Mesendoderm (in vitro differentiated cells): ENCODE results near the gene EVI2A.

ENCODE experiments used
- DNase-seq: peaks from one replicate; pipeline ENCODE4 v3.0.0; 2013
- H2AK5ac ChIP-seq: 2 replicates; pipeline ENCODE4 v1.6.1; 2013; ENCODE audit warnings: low read length, inconsistent platforms
- H2BK120ac ChIP-seq: 2 replicates; pipeline ENCODE4 v1.6.1; 2013; ENCODE audit warnings: low read depth, mild to moderate bottlenecking, low read length, moderate library complexity, mixed read lengths
- H2BK15ac ChIP-seq: replicated peaks from 2 replicates; pipeline ENCODE4 v1.6.1; 2013; ENCODE audit warnings: low read depth, mild to moderate bottlenecking, moderate library complexity
- H2BK5ac ChIP-seq: 2 replicates; pipeline ENCODE4 v1.6.1; 2013; ENCODE audit warnings: low read length, inconsistent platforms
- H3K18ac ChIP-seq: 2 replicates; pipeline ENCODE4 v1.6.1; 2013; ENCODE audit warnings: mild to moderate bottlenecking, low read length, mixed read lengths
- H3K23ac ChIP-seq: one replicate; pipeline ENCODE4 v1.6.1; 2013; ENCODE audit warnings: low read length
- H3K27ac ChIP-seq: 2 replicates; pipeline ENCODE4 v1.5.1; 2013; ENCODE audit warnings: low read depth, mild to moderate bottlenecking, inconsistent platforms, low read length, moderate library complexity
- H3K27me3 ChIP-seq: 2 replicates; pipeline ENCODE4 v1.6.1; 2013; ENCODE audit warnings: low read length, control low read depth, mild to moderate bottlenecking, inconsistent platforms; ENCODE audit not compliant: insufficient read depth, poor library complexity
- H3K36me3 ChIP-seq: 2 replicates; pipeline ENCODE4 v1.6.1; 2013; ENCODE audit warnings: low read length, inconsistent platforms; ENCODE audit not compliant: control insufficient read depth, insufficient read depth
- H3K4ac ChIP-seq: one replicate; pipeline ENCODE4 v1.6.1; 2013; ENCODE audit warnings: low read depth, mild to moderate bottlenecking, low read length, moderate library complexity
- H3K4me1 ChIP-seq: 2 replicates; pipeline ENCODE4 v1.6.1; 2013; ENCODE audit warnings: low read depth, low read length, inconsistent platforms; ENCODE audit not compliant: control insufficient read depth
- H3K4me2 ChIP-seq: 2 replicates; pipeline ENCODE4 v1.6.1; 2013; ENCODE audit warnings: low read length
- H3K4me3 ChIP-seq: 2 replicates; pipeline ENCODE4 v1.5.1; 2013; ENCODE audit warnings: mild to moderate bottlenecking, low read length
- H3K56ac ChIP-seq: one replicate; pipeline ENCODE4 v1.6.1; 2013; ENCODE audit warnings: low read length
- H3K79me1 ChIP-seq: 2 replicates; pipeline ENCODE4 v1.6.1; 2013; ENCODE audit warnings: low read length, inconsistent platforms
- H3K79me2 ChIP-seq: 2 replicates; pipeline ENCODE4 v1.6.1; 2013; ENCODE audit warnings: mild to moderate bottlenecking, low read length; ENCODE audit not compliant: control insufficient read depth, insufficient read depth
- H3K9ac ChIP-seq: 2 replicates; pipeline ENCODE4 v1.6.1; 2013; ENCODE audit warnings: low read length, inconsistent platforms
- H4K5ac ChIP-seq: one replicate; pipeline ENCODE4 v1.6.1; 2013; ENCODE audit warnings: low read length
- H4K8ac ChIP-seq: one replicate; pipeline ENCODE4 v1.6.1; 2013; ENCODE audit warnings: low read depth, mild to moderate bottlenecking, control low read depth, low read length, moderate library complexity
- WGBS: extraction: QIAGEN DNeasy Blood & Tissue Kit; methylation state at CpG from one replicate; pipeline ENCODE4 v1.1.7; 2013; ENCODE audit warnings: low lambda C conversion rate, missing lambda C conversion rate; ENCODE audit not compliant: insufficient coverage; ENCODE audit errors: extremely low coverage; 5-methylcytosine and 5-hydroxymethylcytosine counted together

Gene EVI2A

DNA sequence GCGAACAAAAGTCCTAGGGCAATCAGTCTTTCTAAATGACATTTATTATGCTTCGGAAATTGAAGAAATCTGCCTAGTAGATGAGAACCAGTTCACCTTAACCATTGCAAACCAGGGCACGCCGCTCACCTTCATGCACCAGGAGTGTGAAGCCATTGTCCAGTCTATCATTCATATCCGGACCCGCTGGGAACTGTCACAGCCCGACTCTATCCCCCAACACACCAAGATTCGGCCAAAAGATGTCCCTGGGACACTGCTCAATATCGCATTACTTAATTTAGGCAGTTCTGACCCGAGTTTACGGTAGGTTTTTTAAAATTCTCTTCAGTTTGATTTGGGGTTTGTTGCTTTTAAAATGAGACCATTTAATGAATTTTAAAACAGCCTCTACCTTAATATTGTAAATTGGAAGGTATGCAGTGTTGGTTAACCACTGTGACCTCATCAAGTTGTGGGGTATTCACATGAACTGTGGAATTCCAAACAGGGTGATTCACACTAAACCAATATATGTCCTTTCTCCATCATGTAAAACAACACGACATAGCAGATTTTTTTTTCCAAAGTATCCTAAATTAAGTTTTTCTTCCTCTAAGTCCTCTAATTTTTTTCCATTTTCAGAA is 6.2 kb upstream of the EVI2A start:
- H4K5ac ChIP-seq = no peak overlapping the region
- no peak overlapping the region for H3K4me2 ChIP-seq
- no peaks in the 10 kb centered on the region for H3K36me3 ChIP-seq
- no peak overlapping the region for H3K56ac ChIP-seq
- H3K27ac ChIP-seq = no peak overlapping the region
- H2BK5ac ChIP-seq = no peak overlapping the region
- WGBS = no CpG with 5 or more reads among the region's 12 CpGs
- no peaks in the 10 kb centered on the region for H3K79me2 ChIP-seq
- H3K9ac ChIP-seq = no peak overlapping the region
- no peak overlapping the region for H2BK15ac ChIP-seq
- no peaks in the 10 kb centered on the region for H3K79me1 ChIP-seq
- no peak overlapping the region for H3K18ac ChIP-seq
- peak; percentile 40 for DNase-seq
- H2BK120ac ChIP-seq = no peak overlapping the region
- no peak overlapping the region for H3K23ac ChIP-seq
- H2AK5ac ChIP-seq = no peak overlapping the region
- H3K27me3 ChIP-seq = no peaks in the 10 kb centered on the region
- no peak overlapping the region for H3K4me3 ChIP-seq
- H3K4ac ChIP-seq = no peak overlapping the region
- no peaks in the 10 kb centered on the region for H3K4me1 ChIP-seq
- no peak overlapping the region for H4K8ac ChIP-seq

DNA sequence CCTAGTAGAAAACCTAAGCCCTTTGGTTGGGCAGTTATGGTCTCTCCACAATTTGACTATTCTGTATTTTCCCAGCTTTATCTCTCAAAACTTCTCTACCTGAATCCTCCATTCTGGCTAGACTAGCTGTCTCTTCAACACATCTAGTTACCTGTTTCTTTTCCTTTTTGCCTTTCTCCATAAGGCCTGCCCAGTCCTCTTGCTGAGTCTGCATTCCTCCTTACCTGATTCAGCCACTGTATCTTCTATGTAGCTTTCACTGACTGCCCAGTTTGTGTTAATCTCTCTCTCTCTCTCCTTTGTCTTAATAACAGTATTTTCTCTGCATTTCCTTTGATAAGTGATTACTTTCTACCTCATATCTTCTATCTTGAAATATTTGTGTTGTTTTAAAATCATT is 2.1 kb upstream of the EVI2A start:
- no peak overlapping the region for H4K8ac ChIP-seq
- no peak overlapping the region for H3K4me3 ChIP-seq
- no peak overlapping the region for H3K56ac ChIP-seq
- H2AK5ac ChIP-seq = no peak overlapping the region
- H3K4me1 ChIP-seq = no peaks in the 10 kb centered on the region
- H3K23ac ChIP-seq = no peak overlapping the region
- H2BK15ac ChIP-seq = no peak overlapping the region
- no peak overlapping the region for H3K27ac ChIP-seq
- H3K27me3 ChIP-seq = no peaks in the 10 kb centered on the region
- H3K9ac ChIP-seq = no peak overlapping the region
- no peak overlapping the region for H2BK5ac ChIP-seq
- no peak overlapping the region for H3K4ac ChIP-seq
- no peak overlapping the region for H4K5ac ChIP-seq
- no peak overlapping the region for H3K18ac ChIP-seq
- no peak for DNase-seq
- H2BK120ac ChIP-seq = no peak overlapping the region
- no peaks in the 10 kb centered on the region for H3K79me2 ChIP-seq
- no peaks in the 10 kb centered on the region for H3K79me1 ChIP-seq
- no peak overlapping the region for H3K4me2 ChIP-seq
- H3K36me3 ChIP-seq = no peaks in the 10 kb centered on the region

DNA sequence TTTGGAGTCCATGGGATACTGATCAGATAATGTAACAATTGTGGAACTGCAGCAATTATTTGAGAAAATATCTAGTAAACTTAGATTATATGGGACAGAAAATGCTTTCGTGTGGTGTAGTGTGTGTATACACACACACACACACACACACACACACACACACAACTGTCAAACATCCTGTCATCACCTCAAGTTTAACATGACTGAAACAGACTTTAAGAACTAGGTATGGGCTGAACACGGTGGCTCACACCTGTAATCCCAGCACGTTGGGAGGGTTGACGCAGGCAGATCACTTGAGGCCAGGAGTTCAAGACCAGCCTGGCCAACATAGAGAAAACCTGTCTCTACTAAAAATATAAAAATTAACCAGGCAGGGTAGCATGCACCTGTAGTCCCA is 544 bp upstream of the EVI2A start:
- Histone ChIP-seq H3K4me3 (no peak overlapping the region), H3K4me1 (no peaks in the 10 kb centered on the region), H2AK5ac (no peak overlapping the region), H3K4ac (no peak overlapping the region), H2BK5ac (no peak overlapping the region), H3K56ac (no peak overlapping the region), H2BK15ac (no peak overlapping the region), H3K79me2 (no peaks in the 10 kb centered on the region), H4K5ac (no peak overlapping the region), H3K79me1 (no peaks in the 10 kb centered on the region), H4K8ac (no peak overlapping the region), H2BK120ac (no peak overlapping the region), H3K27ac (no peak overlapping the region), H3K9ac (no peak overlapping the region), H3K27me3 (no peaks in the 10 kb centered on the region), H3K4me2 (no peak overlapping the region), H3K23ac (no peak overlapping the region), H3K36me3 (no peaks in the 10 kb centered on the region), H3K18ac (no peak overlapping the region)
- no peak for DNase-seq
- WGBS = no CpG with 5 or more reads among the region's 4 CpGs

DNA sequence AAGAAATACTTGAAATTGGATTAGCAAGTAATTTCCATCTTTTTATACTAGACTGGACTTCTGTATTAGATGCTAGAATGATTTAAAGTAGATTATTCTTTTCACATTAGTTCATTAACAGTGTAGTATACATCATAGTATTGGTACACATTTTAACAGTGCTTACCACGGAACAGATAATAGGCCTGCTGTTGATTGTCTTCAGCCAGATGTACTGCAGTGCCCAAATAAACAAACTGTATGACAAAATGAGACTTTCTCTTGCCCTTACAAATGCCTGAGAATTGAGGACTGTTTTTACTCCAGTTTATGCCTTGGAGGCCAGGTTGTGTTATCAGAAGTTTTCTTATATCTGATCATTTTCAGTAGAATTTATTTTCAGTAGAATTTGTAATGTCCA is 631 bp downstream of the EVI2A start:
- H3K4me3 ChIP-seq = no peak overlapping the region
- no peak overlapping the region for H3K23ac ChIP-seq
- WGBS = no CpG with 5 or more reads among the region's 1 CpG
- no peak overlapping the region for H2BK120ac ChIP-seq
- H3K79me2 ChIP-seq = no peaks in the 10 kb centered on the region
- H2AK5ac ChIP-seq = no peak overlapping the region
- no peak overlapping the region for H3K9ac ChIP-seq
- H4K5ac ChIP-seq = no peak overlapping the region
- no peak overlapping the region for H3K18ac ChIP-seq
- H3K4me1 ChIP-seq = no peaks in the 10 kb centered on the region
- H3K4me2 ChIP-seq = no peak overlapping the region
- H4K8ac ChIP-seq = no peak overlapping the region
- H3K27me3 ChIP-seq = no peaks in the 10 kb centered on the region
- H2BK15ac ChIP-seq = no peak overlapping the region
- no peaks in the 10 kb centered on the region for H3K36me3 ChIP-seq
- DNase-seq = no peak
- H3K56ac ChIP-seq = no peak overlapping the region
- no peaks in the 10 kb centered on the region for H3K79me1 ChIP-seq
- H3K27ac ChIP-seq = no peak overlapping the region
- no peak overlapping the region for H2BK5ac ChIP-seq
- H3K4ac ChIP-seq = no peak overlapping the region

DNA sequence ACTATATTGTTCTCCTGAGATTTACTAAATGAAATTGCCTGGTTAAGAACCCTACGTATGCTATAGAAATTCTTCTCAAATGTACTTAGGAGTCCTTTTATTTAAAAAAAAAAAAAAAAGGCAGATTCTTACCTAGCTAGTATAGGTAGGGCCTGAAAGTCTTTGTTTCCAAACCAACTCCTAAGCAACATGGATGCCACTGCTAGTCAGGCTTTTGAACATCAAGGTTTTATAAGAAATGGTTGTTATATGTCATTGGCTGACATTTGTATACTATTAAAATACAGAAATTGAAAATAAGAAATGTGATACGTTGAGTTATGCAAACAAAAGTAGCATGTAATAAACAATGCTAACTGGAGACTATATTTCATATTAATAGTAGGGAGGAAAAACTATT is 1.2 kb downstream of the EVI2A start:
- no peak overlapping the region for H3K4me3 ChIP-seq
- no peak overlapping the region for H3K4ac ChIP-seq
- H3K27me3 ChIP-seq = no peaks in the 10 kb centered on the region
- no peak overlapping the region for H3K56ac ChIP-seq
- no peak overlapping the region for H2BK15ac ChIP-seq
- H3K4me1 ChIP-seq = no peaks in the 10 kb centered on the region
- H2AK5ac ChIP-seq = no peak overlapping the region
- no peaks in the 10 kb centered on the region for H3K36me3 ChIP-seq
- H3K27ac ChIP-seq = no peak overlapping the region
- no peak overlapping the region for H2BK120ac ChIP-seq
- no peak overlapping the region for H3K23ac ChIP-seq
- no peak overlapping the region for H2BK5ac ChIP-seq
- H3K79me2 ChIP-seq = no peaks in the 10 kb centered on the region
- no peaks in the 10 kb centered on the region for H3K79me1 ChIP-seq
- no peak overlapping the region for H4K5ac ChIP-seq
- no peak for DNase-seq
- no peak overlapping the region for H3K18ac ChIP-seq
- WGBS = 100% methylated on average over 1 of the region's 2 CpGs
- no peak overlapping the region for H3K4me2 ChIP-seq
- H4K8ac ChIP-seq = no peak overlapping the region
- no peak overlapping the region for H3K9ac ChIP-seq

DNA sequence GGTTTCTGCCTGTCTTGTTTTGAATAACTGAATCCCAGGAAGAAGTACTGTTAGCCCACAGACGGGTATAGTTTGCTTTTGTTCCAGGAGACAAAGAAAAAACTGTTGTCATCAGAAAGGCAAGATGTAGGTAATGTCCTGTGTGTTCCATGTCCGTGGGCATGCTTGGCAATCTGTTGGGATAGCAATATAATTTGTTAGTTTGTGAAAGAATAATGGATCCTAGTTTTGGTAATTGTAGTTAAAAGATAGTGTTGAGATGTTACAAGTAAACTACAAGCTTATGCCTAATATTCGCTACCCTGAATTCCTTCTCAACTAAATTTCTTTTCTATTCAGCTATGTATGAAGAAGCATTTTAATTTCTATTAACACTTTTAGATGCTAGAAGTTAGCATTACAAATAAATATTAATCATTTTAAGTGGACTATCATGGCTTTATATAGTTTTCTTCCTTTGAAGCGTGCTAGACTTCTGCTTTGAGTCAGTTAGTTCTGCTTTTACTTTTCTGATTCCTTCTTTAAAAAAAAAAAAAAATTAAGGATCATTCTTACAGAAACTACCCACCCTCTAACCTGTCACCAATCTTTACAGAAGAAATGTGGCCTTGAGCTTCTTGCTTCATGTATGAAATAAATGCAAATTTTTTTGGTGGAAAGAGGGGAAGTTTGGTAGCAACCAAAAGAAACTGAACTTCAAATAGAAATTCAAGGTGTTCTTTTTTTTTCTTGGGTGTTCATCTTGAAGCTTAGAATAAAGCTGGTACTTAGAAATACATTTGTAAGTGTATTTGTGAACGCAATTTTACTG is 2.4 kb downstream of the EVI2A start:
- Histone ChIP-seq H2BK5ac (no peak overlapping the region), H3K27ac (no peak overlapping the region), H4K5ac (no peak overlapping the region), H3K79me2 (no peaks in the 10 kb centered on the region), H3K79me1 (no peaks in the 10 kb centered on the region), H3K56ac (no peak overlapping the region), H3K4ac (no peak overlapping the region), H2BK15ac (no peak overlapping the region), H3K27me3 (no peaks in the 10 kb centered on the region), H3K36me3 (no peaks in the 10 kb centered on the region), H3K4me3 (no peak overlapping the region), H3K18ac (no peak overlapping the region), H3K4me2 (no peak overlapping the region), H3K4me1 (no peaks in the 10 kb centered on the region), H4K8ac (no peak overlapping the region), H2AK5ac (no peak overlapping the region), H3K9ac (no peak overlapping the region), H2BK120ac (no peak overlapping the region), H3K23ac (no peak overlapping the region)
- no CpG with 5 or more reads among the region's 5 CpGs for WGBS
- DNase-seq = no peak
